ENCODE results near the gene CNTNAP2. TPM values are rescaled to one million over a fixed set of nuclear protein-coding genes. Genes with fewer than 3 reads are reported as not detected.

CNTNAP2 gene
- total RNA-seq, 1 experiment from 2014 or later = 64.5 TPM

- Histone ChIP-seq H3K4ac (ENCODE audit: low read depth, low read length) (no peak overlapping the region), H3K14ac (ENCODE audit: insufficient read depth, low read length) (no peak overlapping the region), H3K79me1 (ENCODE audit: insufficient read depth, low read depth, low read length, poor library complexity, severe bottlenecking) (no peaks in the 10 kb centered on the region), H3K9ac (ENCODE audit: extremely low read depth, insufficient read length, low read length) (no peak overlapping the region), H3K23me2 (ENCODE audit: insufficient read length, low read depth, low read length, poor library complexity, severe bottlenecking) (no peaks in the 10 kb centered on the region), H2BK15ac (ENCODE audit: low read depth, low read length) (no peak overlapping the region), H2AK5ac (ENCODE audit: insufficient read length, low read length) (no peak overlapping the region), H3K56ac (ENCODE audit: insufficient read length, low read depth, low read length) (no peak overlapping the region), H3K27me3 (ENCODE audit: insufficient read depth, low read length) (no peaks in the 10 kb centered on the region), H2AFZ (ENCODE audit: low read length) (no peak overlapping the region), H3K18ac (ENCODE audit: insufficient read length, low read depth, low read length) (no peak overlapping the region), H4K20me1 (ENCODE audit: control insufficient read depth, insufficient read depth, insufficient read length) (no peaks in the 10 kb centered on the region), H2BK20ac (ENCODE audit: low read depth, low read length, poor library complexity, severe bottlenecking) (no peak overlapping the region), H3K79me2 (ENCODE audit: insufficient read depth, low read length) (peaks cover 27% of the 10 kb centered on the region; the same call in 1 of the 2 replicates), H3K23ac (ENCODE audit: insufficient read length, low read depth, low read length) (no peak overlapping the region), H3K27ac (ENCODE audit: insufficient read length, low read depth, low read length) (peak overlapping the region; percentile 20), H4K91ac (ENCODE audit: insufficient read length, low read depth, low read length) (no peak overlapping the region), H4K8ac (replicated peaks; ENCODE audit: insufficient read length, low read depth, low read length) (no peak overlapping the region), H3K4me2 (ENCODE audit: insufficient read depth, insufficient read length, low read length) (no peak overlapping the region), H3K9me3 (ENCODE audit: control insufficient read depth, low read depth, low read length) (no peaks in the 10 kb centered on the region), H4K5ac (ENCODE audit: insufficient read length, low read depth, low read length) (no peak overlapping the region), H3T11ph (ENCODE audit: low read length) (no peak overlapping the region), H2BK120ac (ENCODE audit: low read depth, low read length, poor library complexity, severe bottlenecking) (no peak overlapping the region), H2BK5ac (ENCODE audit: insufficient read length, low read length) (no peak overlapping the region), H3K4me1 (ENCODE audit: insufficient read depth, low read length) (peaks cover 11% of the 10 kb centered on the region; the same call in 1 of the 2 replicates), H2BK12ac (ENCODE audit: insufficient read length, low read depth, low read length) (no peak overlapping the region)
- DNase-seq = no peak
- Mint-ChIP-seq H3K9me3 (peaks cover 0 to 3% of the 10 kb centered on the region in 2 experiments; a peak in 1 of 5 replicates), H3K27me3 (ENCODE audit: low read depth) (no peaks in the 10 kb centered on the region), H3K36me3 (ENCODE audit: insufficient read depth in 1 of 3, low read depth in 3 of 3) (peaks cover 17 to 39% (median 19%) of the 10 kb centered on the region in 3 experiments), H3K4me3 (no peak overlapping the region; a peak in 1 of 5 replicates), H3K27ac (no peak overlapping the region; a peak in 1 of 7 replicates), H3K4me1 (peaks cover 48 to 50% of the 10 kb centered on the region in 2 experiments)
- no CpG with 5 or more reads among the region's 2 CpGs for WGBS (ENCODE audit: extremely low coverage, insufficient read length, low lambda C conversion rate)
- TF ChIP-seq CTCF (conservative IDR thresholded peaks at IDR 0.05) = no peak
Observed at GRCh38 chr7:146249272-146249671, 132.7 kb downstream of the CNTNAP2 start.
